ENCODE measurements around the gene ZNF689.

Gene ZNF689

GRCh38 chr16:30626236-30626635 is 16.0 kb upstream of the ZNF689 start:
- DNase-seq (ENCODE audit: low read depth, low spot score), result no peak
- ChIA-PET POLR2A (no interaction called here), CTCF (interaction anchor here (0.8 to 2.7 kb wide), 4 partner anchors 16 to 177 kb away, joined by 3 to 8 read pairs (median 3); no protein-coding TSS in a partner anchor)
- TF ChIP-seq CTCF (IDR thresholded peaks at IDR 0.05; ENCODE audit: insufficient read depth, low read length, missing control alignments), result no peak
- H3K4me3 ChIP-seq (ENCODE audit: low read depth, low read length), result no peak overlapping the region

GRCh38 chr16:30623536-30624283 is 13.5 kb upstream of the ZNF689 start:
- ChIA-PET POLR2A (no interaction called here), CTCF (interaction anchor here (2.9 kb wide), 1 partner anchor 194 kb away, joined by 9 read pairs; the partner anchor contains the start of gene DCTPP1)
- H3K4me3 ChIP-seq (ENCODE audit: low read depth, low read length), result no peak overlapping the region
- TF ChIP-seq CTCF (IDR thresholded peaks at IDR 0.05; ENCODE audit: insufficient read depth, low read length, missing control alignments), result no peak
- DNase-seq (ENCODE audit: low read depth, low spot score), result no peak

- ChIA-PET POLR2A (interaction anchor here (0.7 kb wide), 1 partner anchor 12 kb away, joined by 3 read pairs; no protein-coding TSS in a partner anchor), CTCF (interaction anchor here (0.6 to 6.1 kb wide), 7 partner anchors 7 to 533 kb away, joined by 3 to 51 read pairs (median 5); partner anchors contain the start of genes DCTPP1 and ZNF785)
- no peak for DNase-seq (ENCODE audit: low read depth, low spot score)
- H3K4me3 ChIP-seq (ENCODE audit: low read depth, low read length), result no peak overlapping the region
- no peak for TF ChIP-seq CTCF (IDR thresholded peaks at IDR 0.05; ENCODE audit: insufficient read depth, low read length, missing control alignments)
Measured at GRCh38 chr16:30622455-30623032, 12.4 kb upstream of the ZNF689 start.

GRCh38 chr16:30621765-30622164 is 11.6 kb upstream of the ZNF689 start:
- peak; percentile 26 for DNase-seq (ENCODE audit: low read depth, low spot score)
- ChIA-PET POLR2A (interaction anchor here (1.0 kb wide), 1 partner anchor 11 kb away, joined by 3 read pairs; no protein-coding TSS in a partner anchor), CTCF (interaction anchor here (1.2 to 6.1 kb wide), 6 partner anchors 8 to 192 kb away, joined by 3 to 51 read pairs (median 7); partner anchors contain the start of genes DCTPP1 and ZNF785)

GRCh38 chr16:30620169-30620568 is 10.0 kb upstream of the ZNF689 start:
- no peak overlapping the region for H3K4me3 ChIP-seq (ENCODE audit: low read depth, low read length)
- POLR2A ChIA-PET, result no interaction called here
- no peak for DNase-seq (ENCODE audit: low read depth, low spot score)
- no peak for TF ChIP-seq CTCF (IDR thresholded peaks at IDR 0.05; ENCODE audit: insufficient read depth, low read length, missing control alignments)
- CTCF ChIA-PET, result interaction anchor here (0.9 to 6.1 kb wide), 5 partner anchors 9 to 190 kb away, joined by 3 to 51 read pairs (median 3); partner anchors contain the start of gene DCTPP1

More at GRCh38 chr16:30621765-30622164, 11.6 kb upstream of the ZNF689 start:
- H3K4me3 ChIP-seq (ENCODE audit: low read depth, low read length), result no peak overlapping the region
- no peak for TF ChIP-seq CTCF (IDR thresholded peaks at IDR 0.05; ENCODE audit: insufficient read depth, low read length, missing control alignments)

- ChIA-PET CTCF (interaction anchor here (0.8 to 6.1 kb wide), 4 partner anchors 9 to 22 kb away, joined by 3 to 51 read pairs (median 3); partner anchors contain the start of gene ZNF689), POLR2A (no interaction called here)
- no peak overlapping the region for H3K4me3 ChIP-seq (ENCODE audit: low read depth, low read length)
- no peak for TF ChIP-seq CTCF (IDR thresholded peaks at IDR 0.05; ENCODE audit: insufficient read depth, low read length, missing control alignments)
- DNase-seq (ENCODE audit: low read depth, low spot score), result no peak
Measured at GRCh38 chr16:30619638-30620037, 9.4 kb upstream of the ZNF689 start.
